Stimulated activated CD8-positive, alpha-beta memory T cell treated with anti-CD3 and anti-CD28 coated beads, Interleukin-15, amount 100 ng/mL, for 48 hours (primary cell): ENCODE measurements around the gene LANCL1.

Experiments used
- DNase-seq, 2 donors: peaks; one replicate each; pipeline ENCODE4 v3.0.0-alpha.2; 2020; ENCODE audit warnings: low read depth in 2 of 2

The LANCL1 gene

DNA sequence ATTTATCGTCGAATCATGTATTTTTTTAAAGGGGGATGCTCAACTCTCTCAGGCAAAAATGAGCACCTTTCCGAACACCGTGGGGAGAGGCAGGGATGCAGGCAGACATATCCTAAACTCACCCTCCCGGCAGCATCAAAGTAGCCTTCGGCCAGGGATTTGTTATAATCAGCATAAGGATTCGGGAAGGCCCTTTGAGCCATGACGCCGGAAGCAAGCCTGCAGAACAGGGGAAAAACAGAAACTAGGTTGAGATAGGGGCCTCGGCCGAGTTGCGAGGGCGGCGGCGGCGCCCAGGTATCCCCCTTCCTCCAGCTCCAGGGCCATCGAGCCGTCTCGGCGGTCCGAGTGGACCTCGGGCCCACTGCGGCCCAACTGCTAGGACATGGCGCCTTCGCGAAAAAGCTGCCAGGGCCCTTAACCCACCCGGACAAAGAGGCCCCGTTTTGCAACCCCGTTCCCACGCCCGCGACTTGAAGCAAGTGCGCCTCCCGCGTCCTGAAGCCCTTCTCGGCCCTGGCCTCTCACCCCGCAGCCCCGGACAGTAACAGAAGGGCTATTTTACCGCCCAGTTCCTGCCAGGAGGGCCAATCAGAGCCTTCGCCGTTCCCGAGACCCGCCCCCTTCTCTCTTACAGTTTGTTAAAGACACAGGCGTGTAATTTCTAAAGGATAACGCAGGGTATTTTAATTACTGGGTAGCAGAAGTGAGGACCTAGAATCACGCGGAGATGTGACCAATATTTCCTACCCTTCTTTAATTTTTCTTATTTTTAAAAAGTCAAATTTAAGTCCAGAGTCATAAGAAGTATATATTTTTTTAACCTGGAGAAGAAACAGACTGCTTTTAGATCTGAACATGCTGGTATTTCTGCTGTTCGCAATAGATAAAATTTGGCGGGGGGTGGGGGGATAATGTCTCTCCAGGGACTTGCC, at the start of gene LANCL1:
Gene LANCL1 (minus strand): TSS at position 566 of the 935 bp plus-strand sequence. CDS start 363 bp downstream, at position 203.
- peak; percentile 71 to 74 for DNase-seq

GRCh38 chr2:210524533-210524932, 48.0 kb upstream of the LANCL1 start:
- no peak for DNase-seq

DNA sequence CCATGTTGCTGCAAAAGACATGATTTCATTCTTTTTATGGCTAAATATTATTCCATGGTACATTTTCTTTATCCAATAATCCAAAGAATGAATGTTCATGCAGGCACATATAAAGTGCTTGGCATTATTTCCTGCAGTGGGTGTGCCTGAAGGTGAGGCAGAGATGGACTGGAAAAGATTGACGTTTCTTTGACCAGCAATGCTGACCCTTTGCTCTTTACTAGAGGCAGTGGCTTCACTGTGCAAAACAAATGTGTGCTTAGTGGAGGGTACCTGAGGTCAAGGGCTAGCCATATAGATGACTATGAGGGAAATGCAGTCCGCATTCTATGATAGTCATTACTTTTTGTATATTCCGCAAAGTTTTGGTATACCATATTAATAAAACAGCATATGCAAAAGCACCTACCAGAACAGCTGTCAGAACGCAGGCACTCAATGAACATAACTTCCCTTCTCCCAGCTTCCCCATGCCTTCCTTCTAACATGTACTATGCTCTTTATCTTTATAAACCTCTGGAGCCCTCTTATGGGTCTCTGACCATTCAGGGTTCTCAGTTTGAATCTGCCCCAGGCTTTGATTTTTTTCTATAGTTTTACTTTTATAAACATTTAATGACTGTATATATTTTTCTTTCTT, 47.2 kb upstream of the LANCL1 start:
- DNase-seq, result no peak

- DNase-seq, result no peak
Measured at GRCh38 chr2:210522399-210522798, 45.8 kb upstream of the LANCL1 start.

DNA sequence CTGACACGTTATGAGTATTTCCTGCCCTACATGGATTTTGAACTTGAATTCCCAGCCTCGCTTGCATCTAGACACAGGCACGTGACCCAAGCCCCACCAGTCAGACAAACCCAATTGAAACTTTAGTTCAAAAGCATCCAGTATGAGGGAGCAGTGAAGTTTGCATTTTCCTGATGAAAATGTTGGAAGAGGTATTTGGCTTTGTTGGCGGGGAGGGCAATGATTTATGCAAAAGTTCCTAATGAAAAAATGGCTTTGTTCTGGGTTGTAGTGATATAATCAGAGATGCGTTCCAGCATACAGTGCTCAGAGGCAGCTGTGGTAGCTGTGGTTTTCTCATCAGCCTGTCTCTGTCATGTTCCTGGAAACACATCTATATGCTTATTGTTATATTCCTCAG, 43.0 kb upstream of the LANCL1 start:
- DNase-seq, result no peak

GRCh38 chr2:210517264-210517663, 40.7 kb upstream of the LANCL1 start:
- DNase-seq, result no peak

GRCh38 chr2:210515911-210516310, 39.4 kb upstream of the LANCL1 start:
- no peak for DNase-seq

GRCh38 chr2:210503725-210504191, 27.2 kb upstream of the LANCL1 start:
- DNase-seq, result no peak

GRCh38 chr2:210503001-210503623, 26.6 kb upstream of the LANCL1 start:
- DNase-seq, result no peak

GRCh38 chr2:210496512-210496911, 20.0 kb upstream of the LANCL1 start:
- no peak for DNase-seq

GRCh38 chr2:210493528-210493927, 17.0 kb upstream of the LANCL1 start:
- no peak for DNase-seq

GRCh38 chr2:210481601-210482175, 5.1 kb upstream of the LANCL1 start:
- no peak for DNase-seq

DNA sequence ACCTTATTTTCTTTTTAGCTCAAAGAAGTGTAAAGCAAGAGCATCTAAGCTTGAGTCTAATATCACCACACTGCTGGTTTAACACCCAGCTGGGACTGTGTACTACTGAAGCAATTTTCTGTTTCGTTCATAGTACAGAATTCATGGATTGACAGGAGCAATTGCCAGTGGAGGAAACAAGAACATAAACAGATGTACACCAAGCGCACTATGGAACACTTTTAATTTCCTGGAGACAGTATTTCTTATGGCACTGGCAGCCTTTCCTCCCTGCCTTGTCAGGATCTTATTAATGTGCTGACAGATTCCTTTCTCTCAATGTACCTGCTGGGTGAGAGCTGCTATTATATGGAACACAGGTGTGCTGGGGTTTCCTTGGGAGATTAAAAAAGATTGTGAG, 4.2 kb upstream of the LANCL1 start:
- DNase-seq, result no peak

DNA sequence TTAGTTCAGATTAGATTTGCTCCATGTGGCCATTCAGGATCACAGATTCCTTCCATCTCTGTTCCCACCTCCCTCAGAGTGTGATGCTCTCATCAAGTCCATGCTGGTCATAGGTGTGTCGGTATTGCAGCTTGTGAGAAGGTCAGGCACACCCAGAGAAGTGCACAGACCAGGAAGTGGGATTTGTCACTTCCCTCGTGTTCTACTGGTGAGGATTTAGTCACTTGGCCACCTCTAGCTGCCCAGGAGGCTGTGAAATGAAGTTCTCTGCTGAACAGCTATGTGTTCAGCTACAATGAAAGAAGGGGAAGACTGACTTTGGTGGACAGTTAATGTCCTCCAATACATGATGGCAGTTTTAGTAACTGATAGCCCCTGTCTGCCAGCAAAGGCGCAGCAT, 3.5 kb upstream of the LANCL1 start:
- no peak for DNase-seq

DNA sequence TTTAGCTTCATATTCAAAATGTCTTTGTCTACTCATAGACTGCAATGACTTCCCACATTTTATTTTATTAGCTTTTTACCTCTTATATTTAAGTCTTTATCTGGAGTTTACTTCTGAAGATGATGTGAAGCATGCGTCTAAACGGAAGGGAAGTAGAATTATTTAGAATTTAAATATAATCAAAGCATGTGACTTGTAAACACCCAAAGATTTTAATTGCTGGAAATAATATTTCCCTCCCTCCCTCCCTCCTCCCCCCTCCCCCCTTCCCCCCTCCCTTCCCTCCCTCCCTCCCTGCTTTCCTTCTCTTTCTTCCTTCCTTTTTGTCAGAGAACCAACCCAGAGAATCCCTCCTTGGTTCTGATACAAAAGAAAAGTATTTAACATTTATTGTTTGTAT, 2.1 kb upstream of the LANCL1 start:
- no peak for DNase-seq

GRCh38 chr2:210477496-210477895, 937 bp upstream of the LANCL1 start:
- DNase-seq, result no peak

- no peak for DNase-seq
Measured at GRCh38 chr2:210475706-210476105, 853 bp downstream of the LANCL1 start.

GRCh38 chr2:210474776-210475175, 1.8 kb downstream of the LANCL1 start:
- DNase-seq, result no peak

DNA sequence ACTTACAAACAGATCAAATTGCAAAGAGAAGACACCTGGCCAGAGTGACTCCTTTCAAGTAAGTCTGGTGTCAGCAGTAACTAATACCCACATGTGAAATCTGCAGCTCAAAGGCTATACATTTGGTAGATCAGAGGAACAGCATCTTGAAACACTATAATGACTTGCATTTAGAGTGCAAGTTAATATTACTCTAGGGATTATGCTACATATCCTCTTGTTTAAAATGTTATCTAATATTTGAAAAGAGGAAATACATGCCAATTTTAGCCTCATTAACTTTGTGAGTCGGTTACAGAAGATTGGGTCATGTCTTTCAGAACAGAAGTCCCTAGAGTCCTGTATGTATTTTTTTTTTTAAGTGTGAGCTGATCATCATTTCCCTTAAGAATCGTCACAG, 15.2 kb downstream of the LANCL1 start:
- DNase-seq, result no peak

DNA sequence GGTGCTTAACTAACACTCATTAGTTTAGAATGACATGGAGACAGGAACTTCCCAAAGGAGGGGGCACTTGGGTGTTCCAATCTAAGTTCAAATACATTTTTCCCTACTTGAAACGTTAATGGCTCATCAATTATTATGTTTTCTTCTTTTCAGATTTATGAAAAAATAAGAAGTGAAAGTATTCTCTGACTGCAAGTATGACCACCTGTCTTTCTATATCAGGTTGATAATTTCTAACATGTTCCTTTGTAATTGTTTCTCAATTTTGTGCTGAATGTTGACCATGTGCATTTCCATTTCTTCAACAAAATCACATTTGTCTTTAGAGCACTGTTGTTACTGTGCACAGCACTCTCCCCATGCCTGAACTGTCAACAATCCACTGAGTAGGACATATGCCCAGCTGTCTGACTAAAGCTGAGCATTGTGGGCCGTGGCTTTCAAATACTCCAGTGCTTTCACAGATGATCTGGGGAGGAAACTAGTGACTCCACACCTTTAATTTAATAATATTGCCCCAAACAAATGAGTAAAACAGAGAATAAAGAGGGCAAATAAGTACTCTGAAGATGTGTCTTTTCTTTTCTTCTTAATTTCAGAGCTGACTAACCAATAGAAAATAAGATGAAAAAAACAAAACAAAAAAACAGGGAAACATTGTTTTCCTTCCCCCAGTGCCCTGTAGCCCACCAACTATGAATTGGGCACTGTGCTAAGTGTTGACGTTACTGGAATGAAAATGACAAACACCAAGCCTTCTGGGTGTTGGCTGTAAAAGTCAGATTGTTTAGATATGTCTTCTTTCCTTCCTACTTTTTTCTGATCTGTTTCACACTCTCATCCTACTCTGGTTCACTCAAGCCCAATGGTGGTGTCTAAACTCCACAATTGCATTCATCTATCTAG, 16.0 kb downstream of the LANCL1 start:
- no peak for DNase-seq

DNA sequence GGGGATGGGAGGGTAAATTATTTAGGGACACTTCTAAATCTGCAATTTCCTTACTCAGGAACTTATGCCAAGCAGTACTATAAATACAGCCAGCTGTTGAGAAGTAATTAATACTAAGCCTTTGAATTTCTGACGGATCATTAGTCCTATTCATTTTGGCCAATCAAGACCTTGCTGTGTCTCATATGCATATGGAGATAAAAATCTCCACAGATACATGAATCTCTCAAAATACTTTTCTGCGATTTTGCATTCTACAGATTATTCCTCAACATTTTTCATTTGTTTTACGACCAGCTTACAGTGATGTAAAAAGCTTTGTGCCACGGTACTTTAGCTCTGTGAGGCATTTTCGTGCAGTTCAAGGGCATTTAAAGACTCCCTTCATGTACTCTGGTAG, 16.7 kb downstream of the LANCL1 start:
- DNase-seq, result no peak
